Gastrocnemius medialis (tissue), 4 donors: ENCODE results near the gene TIFAB.

Source experiments
- POLR2A ChIP-seq, 2 donors: fragments of 450-650 bp; IDR thresholded peaks; one replicate each; pipeline ENCODE4 v1.6.1; 2017; ENCODE audit warnings: antibody characterized with exemption in 2 of 2, mild to moderate bottlenecking in 2 of 2, moderate library complexity in 2 of 2
- TF ChIP-seq, protein P1 (sequence below), 5 experiments: fragments of 450-650 bp in 3 of 5; fragments of 200-600 bp in 2 of 5; sonication (generic) in 2 of 5; IDR thresholded peaks in 4 of 5; conservative IDR thresholded peaks in 1 of 5; 1 replicate in 4 of 5; 2 replicates in 1 of 5; pipeline ENCODE4 v1.5.1; 2016 to 2019; ENCODE audit warnings: antibody characterized with exemption in 5 of 5, mild to moderate bottlenecking in 3 of 5, moderate library complexity in 3 of 5

DNA sequence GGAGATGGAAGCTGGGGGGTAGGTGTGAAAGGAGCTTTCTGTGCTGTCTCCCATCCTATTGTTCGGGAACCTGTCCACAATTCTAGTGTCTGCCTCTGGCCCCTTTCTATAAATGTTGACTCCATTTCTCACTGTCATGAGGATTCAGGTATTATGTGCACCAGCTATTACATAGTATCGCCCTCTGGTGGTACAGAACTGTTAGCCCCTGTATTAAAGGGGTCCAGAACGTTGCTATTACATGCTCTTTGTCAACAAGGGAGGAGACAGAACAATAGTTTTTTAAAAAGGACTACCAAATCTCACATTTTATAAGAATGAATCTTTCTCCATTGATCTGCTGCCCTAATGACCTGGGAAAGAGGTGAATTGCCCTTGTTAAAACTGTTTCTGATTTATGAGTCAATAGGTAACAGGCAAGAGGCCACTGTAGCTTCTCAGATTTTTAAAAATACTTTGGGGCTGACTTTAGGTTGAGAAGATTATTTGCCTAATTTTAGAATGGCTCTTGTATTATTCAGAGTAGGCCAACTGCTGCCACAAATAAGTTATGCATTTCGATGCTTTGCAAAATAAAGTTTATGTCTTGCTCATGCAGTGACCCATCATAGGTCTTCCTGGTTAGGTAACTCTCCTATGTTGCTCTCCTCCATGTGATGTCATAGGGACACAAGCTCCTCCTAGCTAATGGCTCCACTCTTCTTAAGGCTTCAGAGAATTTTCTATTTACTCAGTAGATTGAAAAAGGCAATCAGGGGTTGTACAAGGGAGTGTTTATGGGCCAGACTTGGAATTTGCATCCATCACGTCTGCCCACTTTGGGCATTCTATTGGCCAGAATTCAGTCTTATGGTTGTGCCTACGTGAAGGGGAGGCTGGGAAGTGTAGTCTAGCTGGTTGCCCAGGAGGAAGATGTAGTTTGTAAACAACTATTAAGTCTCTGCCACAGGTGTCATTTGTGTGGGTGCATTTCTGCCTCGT is 25.8 kb downstream of the TIFAB start:
- TF ChIP-seq, protein P1, sequence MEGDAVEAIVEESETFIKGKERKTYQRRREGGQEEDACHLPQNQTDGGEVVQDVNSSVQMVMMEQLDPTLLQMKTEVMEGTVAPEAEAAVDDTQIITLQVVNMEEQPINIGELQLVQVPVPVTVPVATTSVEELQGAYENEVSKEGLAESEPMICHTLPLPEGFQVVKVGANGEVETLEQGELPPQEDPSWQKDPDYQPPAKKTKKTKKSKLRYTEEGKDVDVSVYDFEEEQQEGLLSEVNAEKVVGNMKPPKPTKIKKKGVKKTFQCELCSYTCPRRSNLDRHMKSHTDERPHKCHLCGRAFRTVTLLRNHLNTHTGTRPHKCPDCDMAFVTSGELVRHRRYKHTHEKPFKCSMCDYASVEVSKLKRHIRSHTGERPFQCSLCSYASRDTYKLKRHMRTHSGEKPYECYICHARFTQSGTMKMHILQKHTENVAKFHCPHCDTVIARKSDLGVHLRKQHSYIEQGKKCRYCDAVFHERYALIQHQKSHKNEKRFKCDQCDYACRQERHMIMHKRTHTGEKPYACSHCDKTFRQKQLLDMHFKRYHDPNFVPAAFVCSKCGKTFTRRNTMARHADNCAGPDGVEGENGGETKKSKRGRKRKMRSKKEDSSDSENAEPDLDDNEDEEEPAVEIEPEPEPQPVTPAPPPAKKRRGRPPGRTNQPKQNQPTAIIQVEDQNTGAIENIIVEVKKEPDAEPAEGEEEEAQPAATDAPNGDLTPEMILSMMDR (IDR thresholded peaks at IDR 0.05 in 4 of 5, conservative IDR thresholded peaks at IDR 0.05 in 1 of 5), result peak; percentile 64 to 72 (median 68)
- TF ChIP-seq POLR2A (IDR thresholded peaks at IDR 0.05), result no peak
